ENCODE data around the gene DUS3L. TPM values are rescaled to one million over a fixed set of nuclear protein-coding genes. Genes with fewer than 3 reads are reported as not detected.

DUS3L gene
- total and polyA plus RNA-seq, 2 of the 8 experiments (the other 6 are each of a cell fraction or from before 2014, with no cell fraction given): 37.6 to 39.1 TPM

- no peak for DNase-seq (ENCODE audit: low read depth in 1 of 2, low spot score in 2 of 2)
- Histone ChIP-seq H3K79me2 (ENCODE audit: control insufficient read depth in 1 of 2, insufficient read depth in 2 of 2, low read length in 2 of 2) (no peaks in the 10 kb centered on the region), H4K8ac (ENCODE audit: extremely low read depth, insufficient read depth, low read length) (no peak overlapping the region), H3K4me2 (ENCODE audit: insufficient read depth in 1 of 2, low read depth in 2 of 2, low read length in 2 of 2) (no peak overlapping the region), H4K5ac (ENCODE audit: insufficient read length, low read depth, low read length) (no peak overlapping the region), H3K27ac (ENCODE audit: low read depth, low read length) (no peak overlapping the region), H3K4me1 (replicated peaks in 1 of 4; ENCODE audit: control insufficient read depth in 3 of 4, insufficient read depth in 4 of 4, low read length in 3 of 4) (no peaks in the 10 kb centered on the region; a peak in 1 of 7 replicates), H3K4me3 (ENCODE audit: extremely low read depth in 1 of 4, insufficient read depth in 2 of 4, low read depth in 3 of 4, low read length in 4 of 4) (no peak overlapping the region), H4K91ac (replicated peaks; ENCODE audit: insufficient read length, low read length) (no peak overlapping the region), H3K23ac (ENCODE audit: insufficient read length) (no peak overlapping the region), H2BK15ac (ENCODE audit: low read length) (no peak overlapping the region), H3K23me2 (ENCODE audit: low read depth, low read length) (peaks cover 3% of the 10 kb centered on the region; the same call in 1 of the 2 replicates), H3K27me3 (replicated peaks in 1 of 4; ENCODE audit: control insufficient read depth in 3 of 4, extremely low read depth in 1 of 4, insufficient read depth in 3 of 4, low read length in 3 of 4) (no peaks in the 10 kb centered on the region), H3K36me3 (ENCODE audit: control insufficient read depth in 2 of 4, insufficient read depth in 4 of 4, low read length in 3 of 4) (peaks cover 20 to 42% (median 34%) of the 10 kb centered on the region in 4 experiments), H3K56ac (replicated peaks; ENCODE audit: insufficient read length, low read depth, low read length) (no peak overlapping the region), H3K79me1 (ENCODE audit: low read depth, low read length) (peaks cover 5% of the 10 kb centered on the region; the same call in 1 of the 2 replicates), H2BK20ac (ENCODE audit: low read length) (no peak overlapping the region), H2BK12ac (ENCODE audit: low read depth, low read length) (no peak overlapping the region), H2AFZ (ENCODE audit: low read length) (no peak overlapping the region), H2BK120ac (replicated peaks; ENCODE audit: low read depth, low read length) (no peak overlapping the region), H3K4ac (replicated peaks; ENCODE audit: insufficient read length, low read depth, low read length) (no peak overlapping the region), H3K18ac (ENCODE audit: extremely low read depth, low read length) (no peak overlapping the region), H2BK5ac (ENCODE audit: low read depth, low read length) (no peak overlapping the region), H3K14ac (ENCODE audit: insufficient read length) (no peak overlapping the region), H2AK5ac (ENCODE audit: low read depth, low read length) (no peak overlapping the region), H4K20me1 (replicated peaks in 1 of 2; ENCODE audit: control insufficient read depth in 1 of 2, insufficient read depth in 2 of 2, low read length in 2 of 2) (peaks cover 0 to 10% of the 10 kb centered on the region in 2 experiments), H3K9me3 (ENCODE audit: insufficient read depth in 2 of 2, low read depth in 1 of 2, low read length in 1 of 2) (no peaks in the 10 kb centered on the region), H3K9ac (replicated peaks in 1 of 4; ENCODE audit: extremely low read depth in 1 of 4, low read depth in 3 of 4, low read length in 3 of 4) (no peak overlapping the region)
- CTCF ChIA-PET (ENCODE audit: partially characterized antibody): interaction anchor here (2.7 kb wide), 1 partner anchor 13 kb away, joined by 9 read pairs; no protein-coding TSS in a partner anchor
- no peak for FAIRE-seq
- TF ChIP-seq POU5F1 (IDR thresholded peaks at IDR 0.05; ENCODE audit: low read depth, low read length): no peak
- POLR2A ChIA-PET (ENCODE audit: partially characterized antibody): no interaction called here
- 92% methylated on average over 36 of the region's 44 CpGs; no CpG with 5 or more reads in 1 of the 2 experiments for WGBS, 2 experiments (ENCODE audit: extremely low coverage in 1 of 2, insufficient coverage in 1 of 2, insufficient read length in 1 of 2, insufficient replicate concordance in 2 of 2, low coverage in 1 of 2, low lambda C conversion rate in 2 of 2, missing lambda C conversion rate in 1 of 2)
Measured at GRCh38 chr19:5786593-5787408, 4.2 kb downstream of the DUS3L start.
